GM03348 (cell line): Measurements from ENCODE around the gene DOCK4.

Experiments
- DNase-seq: peaks from one replicate; pipeline ENCODE4 v3.0.0; 2012; ENCODE audit warnings: low spot score

DOCK4 gene

DNA sequence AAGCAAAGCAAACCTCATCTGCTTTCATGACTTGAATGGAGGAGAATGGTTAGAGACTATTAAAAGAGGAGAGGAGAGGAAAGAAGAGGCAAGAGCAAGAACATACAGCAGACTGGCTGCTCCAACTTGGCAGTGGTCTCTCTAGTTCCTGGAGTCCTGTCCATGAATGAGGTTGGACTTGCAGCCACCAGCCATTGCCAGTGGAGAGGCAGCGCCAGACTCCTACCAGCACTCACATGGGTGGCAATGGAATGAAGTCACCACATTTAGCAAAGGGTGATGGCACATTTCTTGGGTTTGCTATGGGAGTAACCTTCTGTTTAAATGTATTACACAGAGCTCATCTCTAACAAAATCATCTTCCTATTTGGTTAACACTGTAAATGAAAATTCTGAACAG, 386.1 kb downstream of the DOCK4 start:
- no peak for DNase-seq

GRCh38 chr7:111815354-111815753, 390.8 kb downstream of the DOCK4 start:
- DNase-seq, result no peak

- no peak for DNase-seq
Measured at GRCh38 chr7:111813306-111813705, 392.9 kb downstream of the DOCK4 start.

- DNase-seq, result no peak
Measured at GRCh38 chr7:111806232-111806631, 400.0 kb downstream of the DOCK4 start.

GRCh38 chr7:111803015-111803758, 403.0 kb downstream of the DOCK4 start:
- DNase-seq, result peak; percentile 26

DNA sequence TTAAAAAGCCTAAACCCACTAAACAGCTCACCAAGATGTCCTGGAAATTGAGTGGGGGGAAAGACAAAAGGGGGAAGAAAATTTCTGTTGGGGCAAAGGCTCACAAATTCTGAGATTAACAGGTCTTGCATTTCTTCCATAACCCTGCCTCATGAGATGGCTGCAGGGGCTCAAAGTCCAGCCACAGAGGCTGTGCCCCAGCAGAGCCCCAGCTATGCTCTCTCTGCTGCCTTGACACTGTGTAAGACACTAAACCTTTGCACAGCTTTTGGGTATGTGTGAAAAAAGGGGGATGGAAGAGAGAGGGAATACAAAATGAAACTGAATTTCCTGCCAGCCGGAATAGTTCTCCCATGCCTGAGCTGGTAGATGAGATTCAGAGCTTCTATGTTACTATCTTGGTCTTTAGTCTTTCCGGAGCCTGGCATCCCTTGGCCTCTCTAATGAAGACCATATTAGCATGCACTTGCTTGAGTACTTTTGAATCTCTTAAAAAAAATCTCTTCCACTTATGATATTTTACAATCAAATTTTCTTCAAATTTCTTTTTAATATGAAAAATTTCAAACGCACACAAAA, 403.9 kb downstream of the DOCK4 start:
- peak; percentile 13 for DNase-seq

- no peak for DNase-seq
Measured at GRCh38 chr7:111801277-111801676, 404.9 kb downstream of the DOCK4 start.

DNA sequence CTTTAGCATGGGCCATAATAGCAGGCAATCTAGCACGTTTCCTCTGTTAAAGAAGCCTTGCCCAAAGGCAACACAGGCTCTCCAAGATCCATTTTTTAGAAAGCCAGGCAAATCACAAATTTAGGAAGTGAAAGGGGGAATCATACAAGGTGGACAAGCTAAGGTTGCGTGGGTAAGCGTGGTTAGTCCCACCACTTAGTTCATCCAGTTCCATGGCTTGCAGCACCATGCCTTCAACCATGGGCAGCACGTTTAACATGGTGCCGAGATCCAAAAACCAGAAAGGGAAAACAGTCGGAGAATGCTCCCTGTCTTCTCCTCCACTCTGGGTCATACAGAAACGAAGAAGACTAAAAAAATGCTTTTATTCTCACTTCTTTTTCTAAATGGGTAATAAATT, 409.5 kb downstream of the DOCK4 start:
- no peak for DNase-seq

DNA sequence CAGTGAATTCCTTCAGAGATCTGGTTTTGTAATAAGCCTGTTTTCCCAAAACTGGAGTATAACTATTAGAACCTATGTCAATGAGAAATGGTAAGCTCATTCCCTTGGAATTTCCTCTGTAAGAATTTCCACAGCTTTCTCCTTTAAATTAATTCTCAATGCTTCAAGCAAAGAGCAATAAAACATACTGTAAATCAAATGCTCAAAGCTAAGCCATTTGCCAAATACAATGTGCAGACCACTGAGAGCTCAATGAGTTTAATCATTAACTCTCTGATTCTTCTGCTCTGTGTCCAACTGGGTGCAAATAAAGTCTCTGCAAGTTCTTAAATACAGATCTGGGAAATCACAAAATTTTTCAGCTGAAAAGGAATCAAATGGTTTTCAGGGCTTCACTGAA, 416.3 kb downstream of the DOCK4 start:
- DNase-seq, result peak; percentile 16

DNA sequence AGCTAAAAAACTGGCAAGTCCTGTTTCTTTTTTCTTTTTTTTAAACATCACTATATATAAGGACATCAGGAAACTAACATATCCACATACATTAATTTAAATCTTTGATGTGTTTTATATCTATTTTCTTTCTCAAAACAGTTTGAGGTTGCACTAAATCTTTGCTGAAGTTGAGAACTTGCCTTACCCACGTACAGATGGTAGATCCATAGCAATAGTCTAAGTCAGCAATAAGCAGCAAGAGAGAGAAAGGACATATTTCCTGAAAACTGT, 417.2 kb downstream of the DOCK4 start:
- DNase-seq, result no peak

GRCh38 chr7:111788286-111789047, 417.7 kb downstream of the DOCK4 start:
- no peak for DNase-seq

GRCh38 chr7:111787741-111788140, 418.5 kb downstream of the DOCK4 start:
- no peak for DNase-seq

GRCh38 chr7:111787099-111787498, 419.1 kb downstream of the DOCK4 start:
- DNase-seq, result no peak

DNA sequence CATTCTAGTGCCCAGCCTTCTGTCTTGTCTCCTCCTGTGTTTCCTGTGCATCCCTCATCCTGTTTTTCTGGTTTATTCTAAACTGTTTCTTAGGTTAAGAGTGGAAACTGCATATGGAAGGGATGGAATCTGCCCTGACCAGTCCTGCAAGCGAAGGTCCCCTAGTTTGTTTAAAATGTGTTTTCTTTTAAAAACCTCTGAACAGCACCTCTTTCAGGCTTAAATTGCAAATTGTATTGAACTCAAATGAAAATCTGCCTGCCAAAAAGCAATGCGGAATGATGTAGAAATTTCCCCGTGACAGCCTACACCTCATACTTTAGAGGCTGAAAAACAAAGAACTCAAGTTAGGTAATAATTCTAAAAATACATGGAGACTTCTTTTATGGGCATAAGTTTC, 421.1 kb downstream of the DOCK4 start:
- DNase-seq, result no peak

DNA sequence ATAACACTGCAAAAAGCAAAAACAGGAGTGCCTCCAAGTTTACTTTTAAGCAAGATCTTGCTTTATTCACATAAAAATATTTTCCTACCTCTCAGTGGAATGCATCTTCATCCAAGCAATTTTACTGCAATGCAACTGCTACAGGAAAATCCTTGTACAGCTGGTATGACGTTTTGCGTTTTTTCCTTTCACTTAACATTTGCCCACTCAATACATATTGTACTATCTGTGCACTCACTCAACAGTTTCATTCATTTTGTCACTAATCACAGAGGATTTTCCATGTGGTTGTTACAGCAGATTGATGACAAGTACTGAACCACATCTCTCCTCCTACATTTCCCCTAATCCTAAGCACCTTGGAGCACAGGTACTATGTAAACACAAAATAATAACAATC, 421.9 kb downstream of the DOCK4 start:
- DNase-seq, result no peak

- DNase-seq, result no peak
Measured at GRCh38 chr7:111783854-111784253, 422.3 kb downstream of the DOCK4 start.

GRCh38 chr7:111780527-111780926, 425.7 kb downstream of the DOCK4 start:
- DNase-seq, result no peak

DNA sequence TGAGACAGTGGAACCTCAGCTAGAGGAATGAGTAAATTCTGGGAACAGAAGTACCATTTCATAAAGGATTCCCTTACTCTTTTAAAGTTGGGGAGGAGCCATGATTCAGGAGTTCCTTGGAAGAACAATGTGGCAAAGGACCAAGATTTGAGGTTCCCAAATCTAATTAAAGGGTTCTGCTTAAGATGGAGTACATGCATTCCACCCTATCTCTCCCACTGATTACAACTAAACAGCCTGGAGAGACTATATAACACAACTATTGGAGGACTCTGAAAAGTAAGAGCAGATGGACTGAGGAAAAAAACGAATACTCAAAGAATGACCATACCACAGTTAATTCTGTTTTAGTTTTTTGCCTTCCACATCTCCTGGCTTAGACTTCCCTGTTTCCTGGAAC, 431.0 kb downstream of the DOCK4 start:
- DNase-seq, result no peak

DNA sequence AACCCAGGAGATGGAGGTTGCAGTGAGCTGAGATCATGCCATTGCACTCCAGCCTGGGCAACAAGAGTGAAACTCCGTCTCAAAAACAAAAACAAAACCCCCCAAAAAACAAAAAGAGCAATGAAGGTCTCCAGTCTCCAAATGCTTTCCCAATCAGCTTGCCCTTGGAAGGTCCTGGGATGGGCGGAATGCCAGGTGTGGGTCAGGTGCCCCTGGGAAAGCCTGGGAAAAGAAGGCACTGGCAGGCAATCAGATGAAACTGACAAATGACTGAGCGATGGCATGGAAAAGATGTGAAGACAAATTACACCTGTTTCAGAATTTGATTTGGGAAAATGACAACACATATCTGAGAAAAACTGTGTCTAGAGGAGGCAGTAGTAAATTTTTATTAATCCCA, 433.5 kb downstream of the DOCK4 start:
- no peak for DNase-seq

DNA sequence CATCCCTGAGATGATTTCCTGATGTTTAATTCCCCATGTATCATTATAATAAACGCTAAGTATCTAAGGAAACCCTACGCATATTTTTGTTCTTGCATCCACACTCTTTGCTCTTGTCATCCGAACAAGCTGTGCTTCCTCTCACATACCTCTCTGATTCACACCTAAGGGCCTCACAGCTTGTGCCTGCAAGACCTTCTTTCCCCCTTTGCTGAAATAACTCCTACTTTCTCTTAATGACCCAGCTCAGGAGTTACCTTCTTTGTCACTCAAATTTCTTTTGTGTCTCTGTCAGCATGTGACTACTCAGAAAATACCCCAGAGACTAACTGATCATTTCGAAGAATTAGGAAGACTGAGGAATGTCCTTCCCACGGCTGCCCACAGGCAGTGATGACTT, 434.6 kb downstream of the DOCK4 start:
- no peak for DNase-seq

GRCh38 chr7:111770116-111770515, 436.1 kb downstream of the DOCK4 start:
- DNase-seq, result no peak

- no peak for DNase-seq
Measured at GRCh38 chr7:111765751-111766643, 440.2 kb downstream of the DOCK4 start.
